HepG2 (cell line): ENCODE measurements around the gene CCDC180. TPM values are rescaled to one million over a fixed set of nuclear protein-coding genes. Genes with fewer than 3 reads are reported as not detected.
A peak's percentile ranks its signal among the peaks of the same experiment; 100 is the strongest.

ENCODE experiments used
- ATAC-seq: fragments of 200-7000 bp; cut with Tn5 transposase; 3 replicates; pipeline ENCODE4 v1.9.1; 2020; ENCODE audit warnings: mild to moderate bottlenecking, moderate library complexity
- BruUV-seq: library from RNA; stranded (reverse); fragments of 400-500 nt; replicated peaks from 2 replicates; lab custom pipeline; 2021; lab: Mats Ljungman, UMichigan
- CTCF ChIA-PET: fragments of 300-600 bp; formaldehyde crosslinking; extraction: SDS; loops from one replicate; lab custom pipeline; 2021; ENCODE audit warnings: low total read pairs, inconsistent platforms, low intra/inter-chr PET ratio; lab: Yijun Ruan, JAX
- POLR2A ChIA-PET: fragments of 350-600 bp; sonication (Branson Sonifier 250); formaldehyde crosslinking; loops from one replicate; lab custom pipeline; 2020; ENCODE audit warnings: antibody characterized with exemption, inconsistent platforms; lab: Yijun Ruan, JAX
- DNase-seq: peaks from one replicate; pipeline ENCODE4 v3.0.0-alpha.2; 2015; ENCODE audit warnings: low spot score
- FAIRE-seq: peaks from 3 replicates; lab custom pipeline; 2011; peaks lifted over from hg19 to GRCh38; lab: Jason Lieb, UNC
- H2AFZ ChIP-seq: one replicate; pipeline ENCODE4 v1.6.1; 2011; ENCODE audit warnings: low read length, inconsistent platforms
- H3K27ac ChIP-seq: fragments of 300-600 bp; 3 replicates; pipeline ENCODE4 v1.8.0; 2011; ENCODE audit warnings: mixed run types, mild to moderate bottlenecking, mixed read lengths, low read length, inconsistent platforms; ENCODE audit not compliant: insufficient read depth; ENCODE audit errors: extremely low read length
- H3K27me3 ChIP-seq, 2 experiments: fragments of 200-600 bp in 1 of 2; 2 replicates in 1 of 2; 3 replicates in 1 of 2; pipeline versions ENCODE4 v1.6.0 to v1.8.0; 2011; ENCODE audit warnings: low read length in 2 of 2, mild to moderate bottlenecking in 2 of 2, moderate library complexity in 2 of 2, inconsistent platforms in 1 of 2; ENCODE audit not compliant: insufficient read depth in 2 of 2, control insufficient read depth in 1 of 2
- H3K36me3 ChIP-seq, 2 experiments: fragments of 200-600 bp in 1 of 2; replicated peaks in 1 of 2; 2 replicates in 1 of 2; 3 replicates in 1 of 2; pipeline versions ENCODE4 v1.5.1 to v1.8.0; 2011; ENCODE audit warnings: low read length in 2 of 2, inconsistent platforms in 1 of 2; ENCODE audit not compliant: insufficient read depth in 2 of 2, control insufficient read depth in 1 of 2
- H3K4me1 ChIP-seq: 2 replicates; pipeline ENCODE4 v1.5.1; 2012; ENCODE audit warnings: low read length, inconsistent platforms; ENCODE audit not compliant: insufficient read depth
- H3K4me2 ChIP-seq: 2 replicates; pipeline ENCODE4 v1.6.0; 2011; ENCODE audit warnings: low read depth, low read length, inconsistent platforms
- H3K4me3 ChIP-seq, 3 experiments: fragments of 200-600 bp in 1 of 3; sonication (generic), shearing (Covaris generic) in 1 of 3; replicated peaks in 1 of 3; 2 replicates each; pipeline ENCODE4 v1.5.1; 2011 to 2016; ENCODE audit warnings: low read length in 3 of 3, inconsistent platforms in 2 of 3, low read depth in 2 of 3, mild to moderate bottlenecking in 2 of 3, control low read depth in 1 of 3, mixed read lengths in 1 of 3; ENCODE audit not compliant: insufficient read depth in 1 of 3
- H3K79me2 ChIP-seq: one replicate; pipeline ENCODE4 v1.6.1; 2011; ENCODE audit warnings: low read length, inconsistent platforms; ENCODE audit not compliant: insufficient read depth
- H3K9ac ChIP-seq: 2 replicates; pipeline ENCODE4 v1.6.0; 2011; ENCODE audit warnings: mild to moderate bottlenecking, low read depth, low read length, inconsistent platforms; ENCODE audit not compliant: insufficient read depth
- H3K9me3 ChIP-seq: 2 replicates; pipeline ENCODE4 v1.5.1; 2012; ENCODE audit warnings: mild to moderate bottlenecking, low read length
- H4K20me1 ChIP-seq: 2 replicates; pipeline ENCODE4 v1.6.0; 2011; ENCODE audit warnings: inconsistent platforms, mild to moderate bottlenecking, low read length, moderate library complexity; ENCODE audit not compliant: insufficient read depth
- CENPBD1 ChIP-seq: sonication (generic); formaldehyde crosslinking; IDR thresholded peaks from 2 replicates; pipeline ENCODE4 v1.8.0; 2022; ENCODE audit warnings: missing genetic modification reagents, low read depth, mild to moderate bottlenecking, borderline replicate concordance
- CREBL2 ChIP-seq: sonication (generic); formaldehyde crosslinking; IDR thresholded peaks from 2 replicates; pipeline ENCODE4 v1.8.1; 2023; ENCODE audit warnings: missing genetic modification reagents, mild to moderate bottlenecking, borderline replicate concordance
- DR1 ChIP-seq: sonication (generic); formaldehyde crosslinking; IDR thresholded peaks from 2 replicates; pipeline ENCODE4 v1.8.0; 2021; ENCODE audit warnings: mild to moderate bottlenecking, missing genetic modification reagents, inconsistent platforms
- FOXJ3 ChIP-seq: sonication (generic); formaldehyde crosslinking; IDR thresholded peaks from 2 replicates; pipeline ENCODE4 v1.4.0; 2020; ENCODE audit warnings: missing genetic modification reagents, mild to moderate bottlenecking, borderline replicate concordance
- NFE2L2 ChIP-seq: fragments of 150-350 bp; IDR thresholded peaks from 2 replicates; pipeline ENCODE4 v1.6.1; 2014; ENCODE audit warnings: low read length
- PCBP1 ChIP-seq: fragments of 200-400 bp; formaldehyde crosslinking; IDR thresholded peaks from 2 replicates; pipeline ENCODE4 v1.6.1; 2017; ENCODE audit warnings: mild to moderate bottlenecking, low read depth, low read length, borderline replicate concordance
- PLRG1 ChIP-seq: fragments of 450-650 bp; conservative IDR thresholded peaks from 2 replicates; pipeline ENCODE4 v1.6.1; 2016
- POLR2AphosphoS2 ChIP-seq: IDR thresholded peaks from 2 replicates; pipeline ENCODE4 v1.6.1; 2011; ENCODE audit warnings: low read depth, low read length, improper control_type of control experiment
- SKI ChIP-seq: fragments of 450-650 bp; IDR thresholded peaks from one replicate; pipeline ENCODE4 v1.6.1; 2018; ENCODE audit warnings: mild to moderate bottlenecking; ENCODE audit not compliant: partially characterized antibody
- SUZ12 ChIP-seq: fragments of 150-350 bp; IDR thresholded peaks from 2 replicates; pipeline ENCODE4 v1.6.1; 2014; ENCODE audit warnings: low read depth, low read length
- TBX2 ChIP-seq: sonication (generic); formaldehyde crosslinking; IDR thresholded peaks from 2 replicates; pipeline ENCODE4 v1.5.0; 2020; ENCODE audit warnings: missing genetic modification reagents, mild to moderate bottlenecking, borderline replicate concordance
- ZMAT3 ChIP-seq: sonication (generic); formaldehyde crosslinking; conservative IDR thresholded peaks from 2 replicates; pipeline ENCODE4 v1.7.0; 2021; ENCODE audit warnings: missing genetic modification reagents
- ZNF143 ChIP-seq: sonication (generic); formaldehyde crosslinking; IDR thresholded peaks from 2 replicates; pipeline ENCODE4 v1.4.0; 2020; ENCODE audit warnings: missing genetic modification reagents
- ZNF20 ChIP-seq: sonication (generic); formaldehyde crosslinking; IDR thresholded peaks from 2 replicates; pipeline ENCODE4 v1.4.0; 2020; ENCODE audit warnings: mild to moderate bottlenecking, moderate library complexity, missing genetic modification reagents
- ZNF687 ChIP-seq: sonication (generic); formaldehyde crosslinking; IDR thresholded peaks from 2 replicates; pipeline ENCODE4 v1.5.1; 2020; ENCODE audit warnings: mild to moderate bottlenecking, missing genetic modification reagents, moderate library complexity
- WGBS: methylation state at CpG from one replicate; pipeline ENCODE4 v1.1.6; 2017; ENCODE audit warnings: low lambda C conversion rate; 5-methylcytosine and 5-hydroxymethylcytosine counted together
- in situ Hi-C: cut with HindIII; loops from 2 replicates; pipeline ENCODE4 v1.10.0; 2017; ENCODE audit warnings: low pct_unique_long_range_greater_than_20kb; ENCODE audit not compliant: extremely low pct_ligation_motif_present
- intact Hi-C: fragments of 100-400 bp; cut with micrococcal nuclease; formaldehyde crosslinking; loops from one replicate; pipeline ENCODE4 v1.10.0; 2022; ENCODE audit not compliant: unreplicated experiment
- polyA plus RNA-seq, 8 experiments: library from polyadenylated mRNA; depleted of rRNA in 3 of 8; stranded (reverse) in 7 of 8; unstranded in 1 of 8; fragments of >200 nt; fragmentation: Illumina TruSeq in 4 of 8; extraction: Trizol in 4 of 8; gene quantifications; 2 replicates each; pipeline versions ENCODE4 v1.2.1 to v1.2.3, GENCODE V29; 2011 to 2016; ENCODE audit warnings: low read depth in 4 of 8, missing spikeins in 1 of 8, mixed read lengths in 1 of 8; ENCODE audit not compliant: insufficient read depth in 1 of 8
- total RNA-seq, 5 experiments: library from RNA; depleted of rRNA; stranded (reverse); fragments of >200 nt; fragmentation: Illumina TruSeq; extraction: Trizol; gene quantifications; 2 replicates each; pipeline ENCODE4 v1.2.3, GENCODE V29; 2016; ENCODE audit warnings: low read depth in 1 of 5
- TF ChIP-seq, protein P1 (sequence below): IDR thresholded peaks from 2 replicates; pipeline ENCODE4 v1.6.1; 2016; ENCODE audit warnings: low read depth, control low read depth

The CCDC180 gene
- total and polyA plus RNA-seq, 2 of the 13 experiments (the other 11 are each of a cell fraction or from before 2014, with no cell fraction given), result 2.2 to 2.5 TPM

DNA sequence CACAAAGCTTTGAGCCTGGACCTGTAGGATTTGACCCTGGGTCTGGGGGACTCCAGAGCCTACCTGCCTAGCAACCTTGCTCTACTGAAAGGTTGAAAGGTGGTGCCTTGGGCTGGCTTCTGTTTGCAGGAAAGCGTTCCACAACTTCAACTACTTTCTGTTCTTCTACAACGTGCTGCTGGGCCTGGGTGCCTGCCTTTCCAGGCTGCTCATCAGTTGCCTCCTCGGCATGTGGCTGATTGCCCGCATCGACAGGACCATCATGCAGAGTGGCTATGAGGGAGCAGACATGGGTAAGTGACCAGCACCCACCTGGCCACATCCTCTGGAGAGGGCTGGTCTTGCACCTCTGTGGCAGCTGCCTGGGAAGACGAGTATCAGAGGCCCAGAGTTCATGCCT is 13.6 kb upstream of the CCDC180 start (continued):
- no peak for TF ChIP-seq CREBL2 (CRISPR knock-in tag)
- TF ChIP-seq FOXJ3 (CRISPR knock-in tag), result no peak
- TF ChIP-seq POLR2AphosphoS2, result no peak
- peak; percentile 57 for TF ChIP-seq ZNF687 (CRISPR knock-in tag)
- TF ChIP-seq ZNF20 (CRISPR knock-in tag), result no peak
- no peak for TF ChIP-seq ZNF143 (CRISPR knock-in tag)
- TF ChIP-seq NFE2L2, result no peak
- TF ChIP-seq TBX2 (CRISPR knock-in tag), result peak; percentile 6; the same call in 1 of the 2 replicates

- H3K9ac ChIP-seq, result no peak overlapping the region
- no peak for DNase-seq
- intact Hi-C loops, result no loop called here
- in situ Hi-C loops, result no loop called here
- H3K36me3 ChIP-seq, result no peaks in the 10 kb centered on the region; a peak in 1 of 5 replicates
- no peaks in the 10 kb centered on the region for H4K20me1 ChIP-seq
- no peak overlapping the region for H3K27ac ChIP-seq
- H3K4me3 ChIP-seq, result no peak overlapping the region
- peaks cover 23% of the 10 kb centered on the region for H3K4me1 ChIP-seq
- TF ChIP-seq SKI (no peak), PCBP1 (no peak), CENPBD1 (CRISPR knock-in tag) (no peak), PLRG1 (no peak), ZMAT3 (CRISPR knock-in tag) (no peak), DR1 (CRISPR knock-in tag) (no peak), SUZ12 (no peak)
- TF ChIP-seq, protein P1, sequence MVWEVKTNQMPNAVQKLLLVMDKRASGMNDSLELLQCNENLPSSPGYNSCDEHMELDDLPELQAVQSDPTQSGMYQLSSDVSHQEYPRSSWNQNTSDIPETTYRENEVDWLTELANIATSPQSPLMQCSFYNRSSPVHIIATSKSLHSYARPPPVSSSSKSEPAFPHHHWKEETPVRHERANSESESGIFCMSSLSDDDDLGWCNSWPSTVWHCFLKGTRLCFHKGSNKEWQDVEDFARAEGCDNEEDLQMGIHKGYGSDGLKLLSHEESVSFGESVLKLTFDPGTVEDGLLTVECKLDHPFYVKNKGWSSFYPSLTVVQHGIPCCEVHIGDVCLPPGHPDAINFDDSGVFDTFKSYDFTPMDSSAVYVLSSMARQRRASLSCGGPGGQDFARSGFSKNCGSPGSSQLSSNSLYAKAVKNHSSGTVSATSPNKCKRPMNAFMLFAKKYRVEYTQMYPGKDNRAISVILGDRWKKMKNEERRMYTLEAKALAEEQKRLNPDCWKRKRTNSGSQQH (CRISPR knock-in tag), result no peak
- no peak for FAIRE-seq
- H3K27me3 ChIP-seq, result no peaks in the 10 kb centered on the region
- CTCF ChIA-PET, result no interaction called here
- H2AFZ ChIP-seq, result no peak overlapping the region
- no peak for ATAC-seq
- POLR2A ChIA-PET, result no interaction called here
- 68% methylated on average over 2 of the region's 2 CpGs for WGBS
- no TSS peak for BruUV-seq
- no peak overlapping the region for H3K4me2 ChIP-seq
- no peaks in the 10 kb centered on the region for H3K9me3 ChIP-seq
- H3K79me2 ChIP-seq, result no peaks in the 10 kb centered on the region
Observed at GRCh38 chr9:97297889-97298288, 9.6 kb upstream of the CCDC180 start.
